ENCODE measurements around the gene ANKMY2.
"Not testable (repeated sequence)": the region's sequence is repeated elsewhere in the genome, so short reads cannot be mapped to it uniquely, and the experiment has no call there.

The ANKMY2 gene

GRCh38 chr7:16616542-16616941, 29.0 kb downstream of the ANKMY2 start:
- no peak for DNase-seq

- DNase-seq: no peak
Measured at GRCh38 chr7:16616122-16616521, 29.4 kb downstream of the ANKMY2 start.

- no peak for DNase-seq
Measured at GRCh38 chr7:16615228-16615627, 30.3 kb downstream of the ANKMY2 start.

- DNase-seq: no peak
Measured at GRCh38 chr7:16611711-16612110, 33.8 kb downstream of the ANKMY2 start.

GRCh38 chr7:16609842-16610450, 35.6 kb downstream of the ANKMY2 start:
- DNase-seq: no peak

GRCh38 chr7:16606704-16607103, 38.9 kb downstream of the ANKMY2 start:
- DNase-seq: no peak

- DNase-seq: no peak
Measured at GRCh38 chr7:16604054-16604453, 41.5 kb downstream of the ANKMY2 start.

GRCh38 chr7:16603633-16604032, 41.9 kb downstream of the ANKMY2 start:
- no peak for DNase-seq

- DNase-seq: no peak
Measured at GRCh38 chr7:16599860-16600259, 45.7 kb downstream of the ANKMY2 start.

GRCh38 chr7:16598015-16598414, 47.5 kb downstream of the ANKMY2 start:
- no peak for DNase-seq

GRCh38 chr7:16595596-16595995, 50.0 kb downstream of the ANKMY2 start:
- not testable (repeated sequence) for DNase-seq

GRCh38 chr7:16594676-16595075, 50.9 kb downstream of the ANKMY2 start:
- no peak for DNase-seq

- DNase-seq: no peak
Measured at GRCh38 chr7:16594061-16594460, 51.5 kb downstream of the ANKMY2 start.

GRCh38 chr7:16592395-16592794, 53.2 kb downstream of the ANKMY2 start:
- DNase-seq: no peak

- no peak for DNase-seq
Measured at GRCh38 chr7:16590424-16590823, 55.1 kb downstream of the ANKMY2 start.

GRCh38 chr7:16589881-16590280, 55.7 kb downstream of the ANKMY2 start:
- no peak for DNase-seq

- DNase-seq: no peak
Measured at GRCh38 chr7:16587790-16588189, 57.8 kb downstream of the ANKMY2 start.

GRCh38 chr7:16587129-16587528, 58.4 kb downstream of the ANKMY2 start:
- DNase-seq: no peak

- DNase-seq: no peak
Measured at GRCh38 chr7:16586081-16586874, 59.3 kb downstream of the ANKMY2 start.

- DNase-seq: no peak
Measured at GRCh38 chr7:16585540-16585939, 60.0 kb downstream of the ANKMY2 start.

GRCh38 chr7:16583834-16584233, 61.7 kb downstream of the ANKMY2 start:
- no peak for DNase-seq

- no peak for DNase-seq
Measured at GRCh38 chr7:16581286-16581685, 64.3 kb downstream of the ANKMY2 start.

GRCh38 chr7:16579216-16579615, 66.3 kb downstream of the ANKMY2 start:
- DNase-seq: no peak

- DNase-seq: no peak
Measured at GRCh38 chr7:16571941-16572340, 73.6 kb downstream of the ANKMY2 start.
